GDM1 (cell line): Measurements from ENCODE around the gene VPS8.

Experiments
- DNase-seq: peaks from one replicate; lab custom pipeline; 2025; lab: John Stamatoyannopoulos, UW

The VPS8 gene

GRCh38 chr3:184811999-184812661 is at the start of gene VPS8:
TSS of gene VPS8 (plus strand) at chr3:184812166. CDS start at chr3:184824633, 12,467 bp downstream.
- DNase-seq, result peak; percentile 94

GRCh38 chr3:184764191-184764590 is 47.8 kb upstream of the VPS8 start:
- no peak for DNase-seq

- no peak for DNase-seq
Observed at GRCh38 chr3:184765047-184765729, 46.8 kb upstream of the VPS8 start.

GRCh38 chr3:184765730-184766074 is 46.3 kb upstream of the VPS8 start:
- peak; percentile 14 for DNase-seq

DNA sequence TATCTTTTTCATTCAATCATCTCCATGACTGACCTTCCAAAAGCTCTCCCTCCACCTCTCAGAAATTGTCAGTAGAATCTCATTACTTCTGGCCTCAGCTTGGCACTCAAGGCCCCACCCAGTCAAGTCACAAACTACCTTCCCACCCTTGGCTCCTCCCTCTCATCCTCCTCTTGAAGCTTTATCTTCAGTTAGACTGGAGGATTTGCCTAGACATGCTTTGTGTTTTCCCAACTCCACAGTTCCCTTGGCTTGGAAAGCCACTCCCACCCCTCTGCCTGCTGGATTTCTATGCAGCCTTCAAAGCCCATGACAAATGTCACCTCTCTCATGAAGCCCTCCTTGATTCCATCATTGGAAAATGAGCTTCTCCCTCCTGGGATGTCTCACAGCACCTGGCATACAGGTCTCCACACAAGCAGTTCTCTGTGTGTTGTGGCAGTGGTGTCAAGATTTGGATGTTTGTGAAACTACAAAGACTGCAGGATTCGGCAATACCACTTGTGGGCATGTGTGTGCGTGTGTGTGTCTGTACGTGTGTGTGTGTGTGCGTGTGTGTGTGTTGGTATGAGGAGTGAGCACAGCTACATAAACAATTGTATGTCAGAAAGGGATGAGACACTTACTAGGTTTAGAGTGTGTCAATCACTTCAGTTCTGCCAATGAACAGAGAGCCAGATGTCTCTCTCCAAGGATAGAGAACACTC is 45.3 kb upstream of the VPS8 start:
- DNase-seq, result peak; percentile 19

DNA sequence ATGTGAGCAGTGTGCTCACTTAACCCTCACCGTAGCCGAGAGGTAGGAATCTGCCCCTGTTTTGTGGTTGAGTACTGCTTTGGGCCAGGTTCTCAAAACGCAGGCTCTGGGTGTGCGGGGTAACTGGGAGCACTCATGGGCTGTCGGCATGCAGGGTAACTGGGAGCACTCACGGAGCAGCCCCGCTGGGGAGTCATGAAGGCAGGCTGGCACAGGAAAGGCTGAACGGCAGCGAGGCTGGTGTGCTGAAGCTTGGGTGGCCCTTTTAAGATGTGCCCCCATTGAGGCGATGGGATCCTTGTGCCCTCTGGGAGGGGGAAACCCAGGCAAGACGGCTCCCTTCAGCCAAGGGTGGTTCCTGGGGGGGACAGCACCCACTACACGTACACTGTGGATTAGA is 44.6 kb upstream of the VPS8 start:
- no peak for DNase-seq

GRCh38 chr3:184769382-184770170 is 42.4 kb upstream of the VPS8 start:
- no peak for DNase-seq

GRCh38 chr3:184770541-184770940 is 41.4 kb upstream of the VPS8 start:
- DNase-seq, result no peak

DNA sequence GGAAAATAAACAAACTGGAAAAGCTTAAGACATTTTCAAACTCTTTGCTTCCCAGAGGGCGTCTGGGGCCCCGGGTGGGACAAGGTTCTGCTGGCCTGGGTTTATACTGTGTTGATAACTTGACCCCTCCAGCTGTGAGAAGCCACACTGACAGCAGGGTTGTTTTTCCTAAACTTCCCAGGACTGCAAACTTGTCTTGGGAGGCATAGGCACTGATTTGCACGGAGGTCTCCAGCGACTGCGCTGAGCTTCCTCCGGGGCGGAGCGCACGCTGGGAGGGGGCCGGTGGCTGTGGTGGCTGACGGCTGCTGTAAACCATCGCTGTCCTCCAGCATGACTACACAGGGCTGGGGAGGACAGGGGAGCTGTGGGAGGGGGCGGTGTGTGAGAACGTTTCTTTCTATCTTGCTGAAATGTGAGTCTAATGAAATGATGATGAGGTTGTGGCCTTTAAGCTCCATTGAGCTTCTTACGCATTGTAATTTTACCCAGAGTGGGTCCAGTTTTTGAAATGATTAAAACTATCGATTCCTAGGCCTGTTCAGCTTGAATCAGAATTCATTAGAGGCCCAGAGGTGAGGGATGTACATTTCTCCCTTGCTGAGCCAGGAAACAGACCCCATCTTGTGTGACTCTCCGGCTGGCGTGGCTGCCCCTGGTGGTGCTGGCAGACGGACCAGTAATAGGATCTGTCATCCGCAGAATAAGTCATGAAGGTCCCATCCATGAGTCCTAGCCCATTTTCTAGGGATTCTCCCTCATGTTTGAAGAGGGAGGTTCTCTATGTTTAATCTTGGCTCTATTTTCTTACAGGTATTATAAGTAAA is 40.5 kb upstream of the VPS8 start:
- DNase-seq, result no peak

DNA sequence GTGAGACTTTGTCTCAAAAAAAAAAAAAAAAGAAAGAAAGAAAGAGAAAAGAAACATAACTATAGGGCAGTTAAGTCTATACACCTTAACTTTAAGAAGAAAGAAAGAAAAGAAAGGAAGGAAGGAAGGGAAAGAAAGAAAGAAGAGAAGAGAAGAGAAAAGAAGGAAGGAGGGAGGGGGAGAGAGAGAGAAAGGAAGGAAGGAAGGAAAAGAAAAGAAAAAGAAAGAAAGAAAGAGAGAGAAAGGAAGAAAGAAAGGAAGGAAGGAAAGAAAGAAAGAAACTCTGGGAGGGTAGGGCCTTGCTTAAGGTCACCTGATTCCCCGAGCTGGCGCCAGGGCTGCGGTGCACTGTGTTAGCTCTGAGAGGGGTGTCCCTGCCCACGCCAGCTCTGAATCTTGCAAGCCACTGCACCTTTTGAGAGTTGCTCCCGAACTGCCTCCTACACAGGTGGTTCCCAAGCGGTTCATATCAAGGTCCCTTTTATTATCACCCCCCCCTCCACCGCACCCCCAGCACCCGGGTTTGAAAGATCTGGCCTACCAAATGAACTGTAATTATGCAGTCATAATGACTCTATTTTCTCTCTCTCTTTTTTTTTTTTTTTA is 39.2 kb upstream of the VPS8 start:
- no peak for DNase-seq

GRCh38 chr3:184773283-184774186 is 38.4 kb upstream of the VPS8 start:
- DNase-seq, result no peak

GRCh38 chr3:184776916-184777315 is 35.0 kb upstream of the VPS8 start:
- no peak for DNase-seq

DNA sequence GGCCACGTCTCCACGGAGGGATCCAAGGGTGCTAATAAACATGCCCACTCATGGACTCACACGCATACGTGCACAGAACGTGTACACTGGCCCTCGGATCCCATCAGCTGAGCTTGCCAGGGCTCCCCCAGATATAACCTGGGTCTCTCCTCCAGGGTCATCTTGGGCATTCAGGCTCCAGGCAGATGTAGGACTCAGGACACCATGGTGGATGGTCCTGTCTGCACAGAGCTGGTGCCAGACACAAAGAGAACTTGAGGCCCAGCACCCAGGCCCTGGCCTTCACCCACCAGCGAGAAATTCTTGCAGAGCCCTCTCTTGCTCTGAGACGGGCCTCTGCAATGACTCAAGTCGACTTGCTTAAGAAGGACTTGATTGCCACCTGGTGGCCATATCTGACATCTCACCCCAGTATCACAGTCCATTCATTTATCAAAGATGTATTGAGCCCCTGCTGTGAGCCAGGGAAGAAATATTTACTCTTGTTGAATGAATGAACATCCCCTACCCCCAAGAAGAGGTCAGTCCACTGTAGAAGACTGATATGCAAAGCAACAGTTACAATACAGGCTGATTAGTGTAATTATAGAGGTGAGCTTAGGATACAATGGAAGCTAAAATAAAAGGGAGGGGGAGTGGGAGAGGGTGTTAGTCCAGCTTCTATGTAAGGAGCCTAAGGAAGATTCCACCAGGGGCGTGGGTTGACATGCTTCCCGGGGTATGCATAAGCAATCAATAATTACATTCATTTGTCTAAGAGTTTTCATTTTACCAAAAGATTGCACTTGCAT is 34.2 kb upstream of the VPS8 start:
- peak; percentile 83 for DNase-seq

DNA sequence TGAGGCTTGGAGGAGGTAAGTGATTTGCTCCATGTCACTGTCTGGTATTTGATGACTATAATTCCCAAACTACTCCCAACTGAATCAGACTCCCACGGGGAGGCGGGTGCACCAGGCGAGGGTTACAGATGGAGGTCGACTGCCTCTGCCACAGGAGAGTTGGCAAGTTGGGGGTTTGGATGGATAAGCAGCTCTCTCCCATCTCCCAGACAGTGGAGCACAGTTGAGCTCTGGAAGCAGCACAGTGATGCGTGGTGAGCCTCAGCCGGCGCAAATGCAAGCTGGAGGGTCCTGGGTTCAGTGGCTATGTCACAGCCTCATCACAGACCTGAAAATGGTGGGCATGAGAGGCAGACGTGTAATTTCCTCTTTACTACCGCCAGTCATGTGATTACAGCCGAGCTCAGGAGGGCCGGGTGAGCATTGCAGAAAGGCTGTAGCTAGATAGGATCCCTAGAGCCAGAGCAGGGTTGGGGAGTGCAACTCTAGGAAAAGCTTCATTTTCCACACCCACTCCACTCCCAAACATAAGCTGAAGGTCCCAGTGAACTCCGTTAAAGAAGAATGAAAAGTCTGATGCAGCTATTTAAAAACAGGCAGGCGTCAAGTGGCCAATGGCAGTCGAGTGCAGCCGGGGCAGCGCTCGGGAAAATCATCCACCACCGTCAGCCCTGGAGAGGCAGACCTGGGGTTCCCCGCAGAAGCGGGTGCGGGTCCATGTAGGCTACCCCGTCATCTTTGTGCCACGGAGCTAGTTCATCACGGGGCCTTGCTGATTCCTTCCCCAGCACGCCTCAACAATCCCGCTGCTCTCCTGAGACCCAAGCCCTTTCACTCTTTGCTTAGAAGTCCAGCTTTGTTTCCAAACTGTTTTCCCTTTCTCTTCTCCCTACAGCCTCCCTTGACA is 33.3 kb upstream of the VPS8 start:
- DNase-seq, result no peak

DNA sequence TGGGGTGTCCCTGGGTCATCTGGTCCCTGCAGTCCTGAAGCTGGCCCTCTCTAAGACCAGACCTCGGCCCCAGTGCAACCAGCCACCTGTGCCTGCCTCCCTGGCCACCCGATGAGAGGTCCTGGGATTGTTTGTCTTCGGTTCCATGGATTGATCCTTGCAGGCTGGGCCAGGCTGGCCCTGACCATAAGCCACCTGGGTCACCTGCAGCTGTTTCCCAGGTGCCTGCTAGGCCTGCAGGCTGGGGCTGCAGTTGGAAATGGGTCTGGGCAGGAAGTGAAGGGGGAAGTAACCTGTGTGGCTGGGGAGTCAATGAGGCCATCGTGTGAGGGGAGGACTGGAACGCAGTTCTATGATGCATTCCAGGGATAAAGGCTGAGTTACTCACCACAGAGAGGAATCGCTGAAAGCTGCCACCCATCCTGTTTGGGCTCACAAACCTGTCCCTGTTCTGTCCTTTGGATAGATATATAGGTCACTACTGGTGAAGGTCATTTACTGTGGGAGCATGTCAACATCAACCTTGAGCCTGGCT is 30.9 kb upstream of the VPS8 start:
- DNase-seq, result no peak

- no peak for DNase-seq
Observed at GRCh38 chr3:184781801-184782200, 30.2 kb upstream of the VPS8 start.

DNA sequence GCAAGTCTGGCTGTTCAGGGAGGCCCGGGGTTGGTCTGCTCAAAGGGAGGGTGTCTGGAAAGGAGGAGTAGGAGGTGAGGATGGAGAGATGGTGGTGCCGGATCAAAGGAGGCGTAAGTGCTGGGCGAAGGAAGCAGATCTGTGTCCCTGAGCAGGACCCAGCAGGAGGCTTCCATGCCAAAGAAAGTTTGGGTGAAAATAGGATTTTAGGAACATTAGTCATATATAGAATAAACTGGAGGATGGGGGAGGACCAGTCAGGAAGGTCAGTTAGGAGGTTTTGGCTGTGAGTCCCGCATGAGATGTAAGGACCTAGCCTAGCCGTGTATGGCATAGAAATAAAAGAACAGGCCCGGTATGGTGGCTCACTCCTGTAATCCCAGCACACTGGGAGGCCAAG is 28.6 kb upstream of the VPS8 start:
- no peak for DNase-seq
